Suprapubic skin (tissue), 3 donors: ENCODE measurements around the gene NIPAL3.

Experiments
- POLR2AphosphoS5 ChIP-seq, 3 donors: sonication (generic); formaldehyde crosslinking; IDR thresholded peaks; one replicate each; pipeline ENCODE4 v1.6.1; 2017; ENCODE audit warnings: antibody characterized with exemption in 3 of 3
- TF ChIP-seq, protein P1 (sequence below), 2 donors: fragments of 200-600 bp in 1 of 2; fragments of 450-650 bp in 1 of 2; sonication (generic) in 1 of 2; IDR thresholded peaks; one replicate each; pipeline ENCODE4 v1.5.1; 2016 to 2019; ENCODE audit warnings: antibody characterized with exemption in 2 of 2, mild to moderate bottlenecking in 1 of 2, moderate library complexity in 1 of 2

DNA sequence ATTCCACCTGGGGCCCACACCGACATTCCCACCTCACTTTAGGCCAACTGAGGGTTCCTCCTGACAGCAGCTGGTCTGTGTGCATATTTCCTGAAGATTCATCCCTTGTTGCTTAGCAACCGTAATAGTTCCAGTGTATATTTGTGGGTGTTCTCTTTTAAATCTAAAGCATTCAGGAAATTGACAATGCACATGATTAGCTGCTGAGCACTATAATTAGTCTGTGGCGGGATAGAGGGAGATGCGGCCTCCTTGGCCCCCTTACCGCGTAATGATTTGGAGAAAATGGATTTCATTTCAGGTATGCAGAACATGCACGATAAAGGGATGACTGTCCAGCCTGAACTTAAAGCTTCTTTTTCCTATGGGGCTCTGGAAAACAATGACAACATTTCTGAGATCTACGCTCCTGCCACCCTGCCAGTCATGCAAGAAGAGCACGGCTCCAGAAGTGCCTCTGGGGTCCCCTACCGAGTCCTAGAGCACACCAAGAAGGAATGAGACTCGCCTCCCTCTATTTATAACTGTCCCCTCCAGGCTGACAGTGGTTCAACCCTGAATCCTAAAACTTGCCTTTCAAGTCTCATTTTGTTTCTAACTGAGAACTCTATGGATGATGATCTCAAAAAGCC is 53.2 kb downstream of the NIPAL3 start:
- TF ChIP-seq, protein P1, sequence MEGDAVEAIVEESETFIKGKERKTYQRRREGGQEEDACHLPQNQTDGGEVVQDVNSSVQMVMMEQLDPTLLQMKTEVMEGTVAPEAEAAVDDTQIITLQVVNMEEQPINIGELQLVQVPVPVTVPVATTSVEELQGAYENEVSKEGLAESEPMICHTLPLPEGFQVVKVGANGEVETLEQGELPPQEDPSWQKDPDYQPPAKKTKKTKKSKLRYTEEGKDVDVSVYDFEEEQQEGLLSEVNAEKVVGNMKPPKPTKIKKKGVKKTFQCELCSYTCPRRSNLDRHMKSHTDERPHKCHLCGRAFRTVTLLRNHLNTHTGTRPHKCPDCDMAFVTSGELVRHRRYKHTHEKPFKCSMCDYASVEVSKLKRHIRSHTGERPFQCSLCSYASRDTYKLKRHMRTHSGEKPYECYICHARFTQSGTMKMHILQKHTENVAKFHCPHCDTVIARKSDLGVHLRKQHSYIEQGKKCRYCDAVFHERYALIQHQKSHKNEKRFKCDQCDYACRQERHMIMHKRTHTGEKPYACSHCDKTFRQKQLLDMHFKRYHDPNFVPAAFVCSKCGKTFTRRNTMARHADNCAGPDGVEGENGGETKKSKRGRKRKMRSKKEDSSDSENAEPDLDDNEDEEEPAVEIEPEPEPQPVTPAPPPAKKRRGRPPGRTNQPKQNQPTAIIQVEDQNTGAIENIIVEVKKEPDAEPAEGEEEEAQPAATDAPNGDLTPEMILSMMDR (IDR thresholded peaks at IDR 0.05) = no peak
- TF ChIP-seq POLR2AphosphoS5 (IDR thresholded peaks at IDR 0.05) = no peak
